DND-41 (cell line): ENCODE measurements around the gene KLHL28.
A peak's percentile ranks its signal among the peaks of the same experiment; 100 is the strongest.

Source experiments
- ATAC-seq: fragments of 200-7000 bp; cut with Tn5 transposase; 3 replicates; pipeline ENCODE4 v1.9.1; 2021; ENCODE audit warnings: low read depth; ENCODE audit not compliant: insufficient read depth
- DNase-seq: peaks from one replicate; pipeline ENCODE4 v3.0.0-alpha.2; 2020
- H2AFZ ChIP-seq: 2 replicates; pipeline ENCODE4 v1.6.0; 2012; ENCODE audit warnings: low read depth, low read length
- H3K27ac ChIP-seq: 2 replicates; pipeline ENCODE4 v1.5.1; 2012; ENCODE audit warnings: low read length, inconsistent platforms
- H3K27me3 ChIP-seq: fragments of 200-600 bp; sonication (generic); 2 replicates; pipeline ENCODE4 v1.6.0; 2012; ENCODE audit warnings: low read length, mild to moderate bottlenecking, inconsistent platforms; ENCODE audit not compliant: insufficient read depth, poor library complexity
- H3K36me3 ChIP-seq: 2 replicates; pipeline ENCODE4 v1.5.1; 2012; ENCODE audit warnings: low read length, inconsistent platforms; ENCODE audit not compliant: insufficient read depth
- H3K4me1 ChIP-seq: 2 replicates; pipeline ENCODE4 v1.5.1; 2012; ENCODE audit warnings: mild to moderate bottlenecking, low read length; ENCODE audit not compliant: insufficient read depth
- H3K4me2 ChIP-seq: 2 replicates; pipeline ENCODE4 v1.6.0; 2012; ENCODE audit warnings: mild to moderate bottlenecking, moderate library complexity, low read length, inconsistent platforms; ENCODE audit not compliant: insufficient read depth
- H3K4me3 ChIP-seq, 2 experiments: fragments of 200-600 bp in 1 of 2; shearing (Covaris generic) in 1 of 2; 2 replicates each; pipeline ENCODE4 v1.5.1; 2012 to 2016; ENCODE audit warnings: inconsistent platforms in 2 of 2, low read length in 2 of 2, mild to moderate bottlenecking in 2 of 2, low read depth in 1 of 2, moderate library complexity in 1 of 2
- H3K79me2 ChIP-seq: 2 replicates; pipeline ENCODE4 v1.6.0; 2012; ENCODE audit warnings: low read length, inconsistent platforms; ENCODE audit not compliant: insufficient read depth
- H3K9ac ChIP-seq: 2 replicates; pipeline ENCODE4 v1.6.0; 2012; ENCODE audit warnings: low read depth, mild to moderate bottlenecking, inconsistent platforms, low read length, moderate library complexity
- H3K9me3 ChIP-seq: 2 replicates; pipeline ENCODE4 v1.5.1; 2012; ENCODE audit warnings: low read length, moderate library complexity, mild to moderate bottlenecking, inconsistent platforms; ENCODE audit not compliant: insufficient read depth, severe bottlenecking
- H4K20me1 ChIP-seq: 2 replicates; pipeline ENCODE4 v1.6.0; 2012; ENCODE audit warnings: low read length; ENCODE audit not compliant: insufficient read depth
- CTCF ChIP-seq: IDR thresholded peaks from 2 replicates; pipeline ENCODE4 v1.5.1; 2012; ENCODE audit warnings: borderline replicate concordance, low read length, moderate library complexity, mild to moderate bottlenecking; ENCODE audit not compliant: poor library complexity, severe bottlenecking; ENCODE audit errors: extremely low read depth
- EZH2 ChIP-seq: IDR thresholded peaks from 3 replicates; pipeline ENCODE4 v1.6.1; 2012; ENCODE audit warnings: borderline replicate concordance, low read depth, mild to moderate bottlenecking, moderate library complexity, low read length, inconsistent platforms; ENCODE audit not compliant: severe bottlenecking

The KLHL28 gene

GRCh38 chr14:44970907-44971306 is 9.2 kb upstream of the KLHL28 start:
- Histone ChIP-seq H3K27me3 (no peaks in the 10 kb centered on the region), H3K36me3 (peaks cover 7% of the 10 kb centered on the region; the same call in 1 of the 2 replicates), H3K9ac (no peak overlapping the region), H4K20me1 (peaks cover 8% of the 10 kb centered on the region; the same call in 1 of the 2 replicates), H3K27ac (no peak overlapping the region), H3K79me2 (peaks cover 98% of the 10 kb centered on the region), H3K4me3 (no peak overlapping the region), H2AFZ (no peak overlapping the region), H3K4me2 (peak overlapping the region; percentile 17; the same call in 1 of the 2 replicates), H3K4me1 (peaks cover 46% of the 10 kb centered on the region), H3K9me3 (no peaks in the 10 kb centered on the region)
- no peak for ATAC-seq
- TF ChIP-seq CTCF = no peak
- no peak for TF ChIP-seq EZH2
- no peak for DNase-seq

- Histone ChIP-seq H2AFZ (no peak overlapping the region), H3K36me3 (peaks cover 7% of the 10 kb centered on the region; the same call in 1 of the 2 replicates), H3K27ac (no peak overlapping the region), H3K79me2 (peaks cover 98% of the 10 kb centered on the region), H3K27me3 (no peaks in the 10 kb centered on the region), H4K20me1 (peaks cover 18% of the 10 kb centered on the region), H3K4me1 (peaks cover 68% of the 10 kb centered on the region), H3K4me2 (peak overlapping the region; percentile 87), H3K9me3 (no peaks in the 10 kb centered on the region), H3K4me3 (peak overlapping the region in 1 of 2 experiments; percentile 35; a peak in 1 of 4 replicates), H3K9ac (no peak overlapping the region)
- ATAC-seq (no peak), DNase-seq (no peak)
- TF ChIP-seq EZH2 = no peak
- no peak for TF ChIP-seq CTCF
Measured at GRCh38 chr14:44968714-44969113, 7.0 kb upstream of the KLHL28 start.

GRCh38 chr14:44966601-44967336 is 5.0 kb upstream of the KLHL28 start:
- Histone ChIP-seq H3K4me3 (peak overlapping the region; percentile 16 to 56), H4K20me1 (peaks cover 21% of the 10 kb centered on the region), H2AFZ (no peak overlapping the region), H3K27me3 (no peaks in the 10 kb centered on the region), H3K9me3 (no peaks in the 10 kb centered on the region), H3K4me1 (peaks cover 71% of the 10 kb centered on the region), H3K36me3 (peaks cover 7% of the 10 kb centered on the region), H3K79me2 (peaks cover 96% of the 10 kb centered on the region), H3K9ac (peak overlapping the region; percentile 37), H3K27ac (peak overlapping the region; percentile 40; the same call in 1 of the 2 replicates), H3K4me2 (peak overlapping the region; percentile 87)
- DNase-seq (no peak), ATAC-seq (no peak)
- TF ChIP-seq EZH2 = no peak
- no peak for TF ChIP-seq CTCF
